GM18873 (cell line): ENCODE measurements around the gene CYP2A7.
"Not testable (repeated sequence)": the region's sequence is repeated elsewhere in the genome, so short reads cannot be mapped to it uniquely, and the experiment has no call there.

ENCODE experiments used
- ATAC-seq: cut with Tn5 transposase; IDR thresholded peaks from one replicate; pipeline ENCODE4 v1.9.1; 2021; ENCODE audit warnings: mild to moderate bottlenecking, moderate library complexity, moderate number of reproducible peaks; ENCODE audit not compliant: unreplicated experiment, low FRiP score

Gene CYP2A7

GRCh38 chr19:40899964-40900363 is 17.9 kb upstream of the CYP2A7 start:
- not testable (repeated sequence) for ATAC-seq

GRCh38 chr19:40896843-40897789 is 15.1 kb upstream of the CYP2A7 start:
- ATAC-seq, result not testable (repeated sequence)

DNA sequence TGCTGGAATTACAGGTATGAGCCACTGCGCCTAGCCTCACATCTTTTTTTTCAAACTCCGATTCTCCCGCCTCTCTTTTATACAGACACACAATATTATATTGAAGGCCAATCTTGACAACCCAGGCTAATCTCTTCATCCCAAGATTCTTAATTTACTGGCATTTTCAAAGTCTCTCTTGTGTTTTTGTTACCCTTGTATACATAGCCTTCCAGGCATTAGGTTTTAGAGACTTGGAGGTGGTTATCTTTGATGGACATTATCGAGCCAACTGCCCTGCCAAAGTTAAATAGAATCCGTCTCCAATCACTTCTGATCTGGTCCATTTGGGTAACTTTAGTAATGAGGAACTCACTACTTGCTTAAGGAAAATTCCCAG is 14.4 kb upstream of the CYP2A7 start:
- no peak for ATAC-seq

- ATAC-seq, result no peak
Observed at GRCh38 chr19:40893112-40893511, 11.1 kb upstream of the CYP2A7 start.

DNA sequence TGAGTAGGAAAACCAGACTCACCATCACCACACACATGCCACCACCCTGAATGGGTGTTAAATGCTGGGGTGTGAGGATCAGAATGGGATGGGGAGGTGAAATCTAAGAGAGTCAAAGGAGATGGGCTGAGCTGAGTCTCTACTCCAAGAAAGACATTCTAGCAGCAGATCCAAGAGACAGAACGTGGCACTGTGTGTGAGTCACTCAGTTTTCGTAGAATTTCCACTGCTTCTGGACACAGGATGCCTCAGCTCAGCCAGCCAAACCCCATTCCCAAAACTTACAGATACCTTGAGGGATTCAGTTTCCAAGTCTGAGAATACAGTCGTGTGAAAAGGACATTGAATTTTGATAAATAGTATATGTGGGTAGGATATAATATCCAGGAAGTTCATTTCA is 7.3 kb upstream of the CYP2A7 start:
- ATAC-seq, result no peak

DNA sequence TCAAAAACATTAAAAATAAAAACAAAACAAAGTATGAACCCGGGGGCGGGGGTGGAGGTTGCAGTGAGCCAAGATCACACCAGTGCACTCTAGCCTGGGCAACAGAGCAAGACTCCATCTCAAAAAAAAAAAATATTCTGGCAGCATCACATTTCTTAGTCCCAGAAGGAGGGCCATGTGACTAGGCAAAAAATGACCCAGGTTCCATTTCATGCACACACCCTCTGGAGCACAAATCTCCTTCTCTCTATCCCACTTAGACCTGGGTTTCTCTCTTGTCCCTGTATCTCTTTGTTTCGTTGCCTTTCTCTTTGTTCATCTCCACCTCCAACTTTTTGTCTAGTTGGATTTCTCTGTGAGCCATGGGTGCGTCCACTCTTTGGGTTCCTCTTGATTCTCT is 6.2 kb upstream of the CYP2A7 start:
- no peak for ATAC-seq

GRCh38 chr19:40884187-40884931 is 2.3 kb upstream of the CYP2A7 start:
- not testable (repeated sequence) for ATAC-seq

DNA sequence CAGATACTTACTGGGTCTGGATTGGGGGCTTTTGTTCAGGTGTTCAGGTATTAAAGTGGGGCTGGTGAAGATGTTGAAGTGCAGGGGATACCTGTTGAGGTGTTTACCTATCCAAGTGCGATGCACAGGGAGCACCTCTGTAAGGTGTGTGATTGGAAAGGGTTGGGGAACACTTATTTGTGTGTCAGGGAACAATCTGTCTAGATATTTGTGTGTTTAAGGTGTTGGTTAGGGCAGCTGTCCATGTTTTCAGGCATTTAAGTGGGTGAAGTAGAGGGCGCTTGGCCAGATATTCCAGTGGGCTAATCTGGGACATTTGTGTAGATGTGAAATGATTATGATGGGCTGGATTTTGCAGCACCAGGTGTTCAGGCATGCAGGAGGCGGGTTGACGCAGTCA is 2.7 kb downstream of the CYP2A7 start:
- ATAC-seq, result not testable (repeated sequence)

DNA sequence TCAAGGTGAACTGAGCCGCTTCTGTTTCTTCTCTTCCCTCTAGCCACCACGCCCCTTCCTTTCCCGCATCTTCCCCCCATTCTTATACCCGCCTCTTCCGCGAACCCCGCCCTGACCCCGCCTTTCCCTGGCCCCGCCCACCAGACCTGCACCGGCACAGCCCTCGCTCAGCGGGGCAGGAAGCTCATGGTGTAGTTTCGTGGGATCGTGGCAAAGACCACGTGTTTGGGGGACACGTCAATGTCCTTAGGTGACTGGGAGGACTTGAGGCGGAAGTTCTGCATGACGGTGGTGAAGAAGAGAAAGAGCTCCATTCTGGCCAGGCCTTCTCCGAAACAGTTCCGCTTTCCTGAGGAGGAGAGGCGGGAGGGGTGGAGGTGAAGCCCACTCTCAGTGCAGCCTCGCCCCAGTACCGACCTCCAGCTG is 6.5 kb downstream of the CYP2A7 start:
- not testable (repeated sequence) for ATAC-seq

DNA sequence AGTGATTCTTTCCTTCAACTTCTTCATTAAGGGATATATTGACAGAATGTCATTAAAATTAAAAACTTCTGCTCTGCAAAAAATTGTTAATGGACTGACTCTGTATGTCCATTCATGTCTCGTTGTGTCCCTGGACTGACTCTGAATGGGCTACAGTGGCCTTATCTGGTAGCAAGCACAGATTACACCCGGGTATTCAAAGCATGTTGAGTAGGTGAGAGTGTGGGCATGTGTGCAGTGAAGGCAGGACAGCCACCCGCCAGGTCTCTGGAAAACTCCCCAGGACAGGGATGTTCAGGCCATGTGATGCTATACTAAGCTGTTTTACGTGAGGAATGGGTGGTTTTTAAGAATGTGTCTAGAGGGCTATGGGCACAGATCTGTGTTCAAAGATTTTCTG is 7.2 kb downstream of the CYP2A7 start:
- ATAC-seq, result not testable (repeated sequence)

DNA sequence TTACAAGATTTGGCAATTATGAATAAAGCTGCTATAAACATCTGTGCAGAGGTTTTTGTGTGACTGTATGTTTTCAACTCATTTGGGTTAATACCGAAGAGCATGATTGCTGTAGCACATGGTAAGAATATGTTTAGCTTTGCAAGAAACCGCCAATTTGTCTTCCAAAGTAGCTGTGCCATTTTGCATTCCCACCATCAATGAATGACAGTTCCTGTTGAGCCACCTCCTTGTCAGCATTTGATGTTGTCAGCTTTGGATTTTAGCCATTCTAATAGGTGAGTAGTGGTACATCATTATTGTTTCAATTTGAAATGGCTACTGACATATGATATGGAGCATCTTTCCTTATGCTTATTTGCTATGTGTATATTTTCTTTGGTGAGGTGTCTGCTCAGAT is 8.2 kb downstream of the CYP2A7 start:
- not testable (repeated sequence) for ATAC-seq

DNA sequence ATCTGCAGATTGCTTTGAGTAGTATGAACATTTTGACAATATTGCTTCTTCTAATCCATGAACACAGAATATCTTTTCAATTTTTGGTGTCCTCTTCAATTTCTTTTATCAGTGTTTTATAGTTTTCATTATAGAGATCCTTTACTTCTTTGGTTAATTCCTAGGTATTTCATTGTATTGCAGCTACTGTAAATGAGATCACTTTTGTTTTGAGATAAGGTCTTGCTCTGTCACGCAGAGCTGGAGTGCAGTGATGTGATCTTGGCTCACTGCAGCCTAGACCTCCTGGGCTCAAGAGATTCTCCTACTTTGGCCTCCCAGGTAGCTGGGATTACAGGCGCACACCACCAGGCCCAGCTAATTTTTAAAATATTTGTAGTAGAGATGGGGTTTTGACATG is 9.8 kb downstream of the CYP2A7 start:
- ATAC-seq, result no peak

GRCh38 chr19:40867701-40868100 is 14.3 kb downstream of the CYP2A7 start:
- no peak for ATAC-seq

GRCh38 chr19:40864739-40865496 is 17.1 kb downstream of the CYP2A7 start:
- not testable (repeated sequence) for ATAC-seq

- ATAC-seq, result no peak
Observed at GRCh38 chr19:40862785-40863184, 19.2 kb downstream of the CYP2A7 start.

DNA sequence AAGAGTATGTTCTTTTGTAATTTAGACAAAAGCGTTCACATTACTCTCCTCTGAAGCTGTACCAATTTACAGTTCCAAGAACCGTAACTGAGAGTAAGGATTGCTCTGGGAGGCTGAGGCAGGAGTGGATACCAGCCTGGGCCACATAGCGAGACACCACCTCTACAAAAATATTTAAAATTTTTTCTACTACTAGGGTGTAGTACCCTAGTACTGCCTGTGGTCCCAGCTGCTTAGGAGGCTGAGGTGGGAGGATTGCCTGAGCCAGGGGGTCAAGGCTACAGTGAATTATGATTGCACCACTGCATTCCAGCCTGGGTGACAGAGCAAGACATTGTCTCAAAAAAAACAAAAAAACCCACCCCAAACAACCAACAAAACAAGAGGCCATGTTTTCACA is 19.7 kb downstream of the CYP2A7 start:
- ATAC-seq, result no peak

GRCh38 chr19:40858109-40858508 is 23.9 kb downstream of the CYP2A7 start:
- no peak for ATAC-seq

DNA sequence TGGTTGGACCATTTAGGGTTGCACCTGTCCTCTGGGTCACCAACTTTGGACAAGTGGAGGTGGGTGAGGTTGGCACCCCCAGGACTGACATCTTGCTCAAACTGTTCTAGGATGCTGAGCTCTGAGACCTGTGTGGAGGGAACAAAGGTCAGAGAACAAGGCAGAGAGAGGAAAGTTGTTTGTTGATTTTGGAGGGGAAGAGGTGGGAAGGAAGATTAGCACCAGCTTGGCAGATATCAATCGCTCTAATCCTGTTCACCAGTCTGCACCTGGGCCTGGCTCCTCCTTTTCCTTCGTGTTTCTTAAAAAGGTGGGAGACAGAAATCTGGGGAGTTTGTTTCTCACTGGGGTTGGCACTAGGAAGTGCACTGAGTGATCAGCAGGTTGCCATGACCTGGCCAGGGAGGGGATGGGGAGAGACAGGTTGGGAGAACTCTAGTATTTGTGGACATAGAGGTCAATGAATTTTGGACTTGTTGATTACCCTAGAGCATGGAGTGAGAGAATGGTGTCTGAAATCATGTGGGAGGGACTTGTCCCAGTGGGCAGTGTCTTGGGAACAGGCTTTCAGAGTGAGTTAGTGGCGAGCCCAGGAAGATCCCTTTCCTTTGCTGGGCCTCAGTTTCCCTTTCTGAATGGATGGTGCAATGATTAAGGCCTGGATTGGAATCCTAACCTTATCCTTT is 29.4 kb downstream of the CYP2A7 start:
- not testable (repeated sequence) for ATAC-seq

DNA sequence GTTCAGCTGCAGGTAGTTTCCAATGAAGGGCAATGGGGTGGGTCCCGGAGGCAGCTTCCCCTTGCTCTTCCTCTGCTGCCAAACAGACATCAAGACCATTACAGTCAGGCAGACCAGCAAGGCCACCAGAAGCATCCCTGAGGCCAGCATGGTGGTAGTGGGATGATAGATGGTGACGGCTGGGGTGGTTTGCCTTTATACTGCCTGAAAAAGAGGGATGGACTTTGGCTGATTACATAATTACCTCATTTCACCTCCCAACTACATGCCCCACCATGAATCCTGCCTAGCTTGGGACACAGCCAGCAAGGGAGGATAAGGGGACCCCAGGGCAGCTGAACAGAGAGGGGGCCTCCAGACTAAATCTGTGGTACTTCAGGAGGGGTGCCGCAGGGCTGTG is 31.8 kb downstream of the CYP2A7 start, which contains the start of gene CYP2A6:
TSS of gene CYP2A6 (minus strand) at position 171 of the 400 bp plus-strand sequence. CDS start at position 150, 21 bp downstream.
- not testable (repeated sequence) for ATAC-seq

- ATAC-seq, result not testable (repeated sequence)
Observed at GRCh38 chr19:40846722-40847121, 35.3 kb downstream of the CYP2A7 start.
